GM19328 (cell line): ENCODE measurements around the gene CTDP1.
"Not testable (repeated sequence)": the region's sequence is repeated elsewhere in the genome, so short reads cannot be mapped to it uniquely, and the experiment has no call there.

Source experiments
- ATAC-seq: cut with Tn5 transposase; IDR thresholded peaks from one replicate; pipeline ENCODE4 v1.9.1; 2021; ENCODE audit warnings: mild to moderate bottlenecking, moderate library complexity; ENCODE audit not compliant: unreplicated experiment

CTDP1 gene

DNA sequence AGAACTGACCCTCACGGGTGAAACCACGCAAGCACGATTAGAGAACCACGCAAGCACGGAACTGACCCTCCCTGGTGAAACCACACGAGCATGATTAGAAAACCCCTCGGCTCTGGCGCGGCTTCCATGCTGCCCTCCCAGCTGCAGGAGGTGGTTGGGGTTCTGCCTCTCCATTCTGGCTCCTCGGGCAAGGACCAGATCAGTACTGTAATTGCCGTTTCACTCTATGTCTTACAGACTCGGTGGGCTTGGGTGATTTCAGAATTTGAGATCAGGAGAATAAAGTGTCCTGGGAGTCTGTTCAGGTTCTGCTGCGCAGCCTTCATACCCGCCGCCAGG lies 59.8 kb downstream of the CTDP1 start:
- no peak for ATAC-seq

DNA sequence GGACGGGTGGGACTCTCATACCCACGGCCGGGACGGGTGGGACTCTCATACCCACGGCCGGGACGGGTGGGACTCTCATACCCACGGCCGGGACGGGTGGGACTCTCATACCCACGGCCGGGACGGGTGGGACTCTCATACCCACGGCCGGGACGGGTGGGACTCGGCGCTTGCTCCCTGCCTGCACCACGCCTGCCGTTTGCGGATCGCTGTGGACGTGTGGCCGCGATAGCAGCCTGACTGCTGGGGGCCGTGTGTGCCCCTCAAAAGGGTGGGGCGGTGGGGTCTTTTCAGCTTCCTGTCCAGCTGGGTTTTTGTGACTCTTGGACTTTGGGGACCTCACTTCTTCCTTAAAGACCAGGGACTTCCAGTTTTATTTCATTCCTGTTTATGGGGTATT lies 60.4 kb downstream of the CTDP1 start:
- not testable (repeated sequence) for ATAC-seq

DNA sequence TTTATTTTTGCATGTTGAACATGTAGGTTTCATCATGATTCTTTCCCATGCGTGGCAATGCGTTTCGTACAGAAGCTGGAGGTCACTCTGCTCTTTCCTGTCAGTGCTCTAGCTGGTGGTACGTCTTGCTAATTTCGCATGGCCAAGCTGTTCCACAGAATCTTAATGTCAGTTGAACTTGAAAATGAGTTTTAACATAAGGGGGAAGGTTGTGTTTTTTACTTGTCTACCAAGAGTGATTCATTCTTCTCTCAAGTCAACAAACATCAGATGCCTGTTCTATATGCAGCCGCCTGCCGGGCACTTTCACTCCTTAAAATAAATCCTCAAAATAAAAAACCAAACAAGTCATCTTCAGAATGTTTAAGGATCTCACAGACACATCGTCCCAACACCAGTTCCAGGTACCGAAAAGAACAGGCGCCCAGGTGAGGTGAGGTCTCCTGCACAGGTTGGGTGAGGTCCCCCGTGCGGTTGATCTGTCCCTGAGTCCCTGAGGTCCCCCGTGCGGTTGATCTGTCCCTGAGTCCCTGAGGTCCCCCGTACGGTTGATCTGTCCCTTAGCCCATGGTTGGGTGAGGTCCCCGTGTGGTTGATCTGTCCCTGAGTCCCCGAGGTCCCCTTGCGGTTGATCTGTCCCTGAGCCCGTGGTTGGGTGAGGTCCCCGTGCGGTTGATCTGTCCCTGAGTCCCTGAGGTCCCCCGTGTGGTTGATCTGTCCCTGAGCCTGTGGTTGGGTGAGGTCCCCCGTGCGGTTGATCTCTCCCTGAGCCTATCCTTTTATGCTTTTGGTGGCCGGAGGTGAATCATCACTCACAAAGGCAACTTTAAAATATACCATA lies 61.1 kb downstream of the CTDP1 start:
- no peak for ATAC-seq

DNA sequence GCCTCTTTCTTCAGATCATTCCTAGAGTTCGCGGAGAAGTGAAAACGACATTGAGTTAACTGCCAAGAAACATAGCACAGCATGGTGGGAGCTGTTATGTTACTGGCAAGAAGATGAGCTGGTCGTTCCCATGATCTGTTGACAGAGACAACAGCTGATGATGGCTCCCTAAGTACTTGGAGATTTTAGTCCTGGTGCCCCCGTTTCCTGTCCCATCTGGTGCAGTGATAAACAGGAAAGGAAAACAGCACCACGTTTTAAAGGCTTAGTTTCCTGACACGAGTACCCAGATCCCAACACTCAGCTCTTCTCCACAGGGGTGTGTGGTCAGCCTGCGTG lies 61.7 kb downstream of the CTDP1 start:
- no peak for ATAC-seq

DNA sequence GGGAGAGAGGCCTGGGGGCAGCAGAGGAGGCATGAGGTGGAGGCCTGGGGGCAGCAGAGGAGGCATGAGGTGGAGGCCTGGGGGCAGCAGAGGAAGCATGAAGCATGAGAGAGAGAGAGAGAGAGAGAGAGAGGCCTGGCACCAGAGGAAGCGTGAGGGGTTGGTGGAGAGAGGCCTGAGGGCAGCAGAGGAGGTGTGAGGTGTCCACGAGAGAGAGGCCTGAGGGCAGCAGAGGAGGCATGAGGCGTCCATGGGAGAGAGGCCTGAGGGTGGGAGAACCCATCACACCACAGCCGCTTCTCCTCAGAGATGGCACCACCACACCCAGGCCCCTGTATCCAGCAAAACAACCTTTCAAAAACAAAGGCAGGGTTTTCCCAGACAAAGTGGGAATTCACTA lies 62.5 kb downstream of the CTDP1 start:
- no peak for ATAC-seq

DNA sequence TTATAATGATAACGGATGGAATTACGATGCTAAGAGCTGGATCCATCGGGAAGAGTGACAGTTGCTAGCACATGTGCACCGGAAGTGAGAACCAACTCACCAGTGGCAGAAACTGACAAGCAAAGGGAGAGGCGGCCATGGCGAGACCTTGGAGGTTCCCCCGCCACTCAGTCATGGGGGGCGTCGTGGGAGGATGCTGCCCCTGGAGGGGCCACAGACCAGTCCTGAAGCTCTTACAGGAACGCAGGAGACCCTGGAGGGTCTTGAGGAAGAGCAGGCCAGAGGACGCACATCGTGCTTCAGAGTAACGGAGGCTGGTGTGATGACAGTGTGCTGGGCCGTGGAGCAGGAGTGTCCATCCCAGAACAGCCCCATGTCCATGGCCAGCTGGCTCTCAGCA lies 65.0 kb downstream of the CTDP1 start:
- no peak for ATAC-seq

DNA sequence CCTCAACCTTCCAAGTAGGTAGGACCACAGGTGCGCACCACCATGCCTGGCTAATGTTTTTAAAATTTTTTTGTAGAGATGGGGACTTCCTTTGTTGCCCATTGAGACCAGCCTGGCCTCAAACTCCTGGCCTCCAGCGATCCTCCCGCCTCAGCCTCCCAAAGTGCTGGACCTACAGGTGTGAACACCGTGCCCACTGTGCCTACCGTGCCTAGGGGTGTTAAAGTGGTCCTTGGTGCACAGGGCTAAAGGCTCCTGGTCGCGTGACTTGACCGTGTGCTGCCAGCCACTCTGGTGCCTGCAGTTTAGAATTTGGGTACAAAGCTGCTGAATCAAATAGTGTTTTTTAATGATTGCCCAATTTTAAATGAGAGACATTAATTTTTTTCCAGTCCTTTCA lies 67.1 kb downstream of the CTDP1 start:
- ATAC-seq, result no peak

DNA sequence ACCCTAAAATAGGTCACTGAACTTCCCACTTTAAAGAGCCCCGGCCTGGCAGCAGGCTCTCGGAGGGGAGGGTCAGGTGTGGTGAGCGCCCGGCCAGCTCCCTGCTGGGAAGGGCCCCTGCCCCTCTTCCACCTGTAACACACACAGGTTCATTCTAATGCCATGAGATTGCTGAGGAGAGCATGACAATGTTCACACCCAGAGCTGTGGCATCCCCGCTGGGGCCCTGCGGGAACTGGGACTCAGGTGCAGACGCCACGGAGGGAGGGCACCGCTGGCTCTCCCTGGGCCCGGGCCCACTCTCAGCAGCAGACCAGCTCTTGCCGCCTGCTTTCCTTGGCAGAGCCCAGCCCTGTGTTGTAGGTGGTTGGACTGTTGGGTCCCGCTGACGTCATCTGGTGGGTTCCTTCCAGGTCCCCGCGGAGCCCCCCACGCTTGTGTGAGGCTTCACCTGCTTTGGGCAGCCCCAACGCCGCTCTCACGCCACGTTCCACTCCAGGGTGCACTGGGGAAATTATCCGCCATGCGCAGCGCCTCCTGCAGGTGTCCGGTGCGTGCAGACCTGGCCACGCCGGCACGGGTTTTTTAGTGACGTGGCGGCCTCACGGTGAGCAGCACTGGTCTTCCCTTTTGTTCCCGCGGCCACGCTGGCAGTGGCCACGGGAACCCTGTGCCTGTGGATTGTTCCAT lies 67.7 kb downstream of the CTDP1 start:
- no peak for ATAC-seq

DNA sequence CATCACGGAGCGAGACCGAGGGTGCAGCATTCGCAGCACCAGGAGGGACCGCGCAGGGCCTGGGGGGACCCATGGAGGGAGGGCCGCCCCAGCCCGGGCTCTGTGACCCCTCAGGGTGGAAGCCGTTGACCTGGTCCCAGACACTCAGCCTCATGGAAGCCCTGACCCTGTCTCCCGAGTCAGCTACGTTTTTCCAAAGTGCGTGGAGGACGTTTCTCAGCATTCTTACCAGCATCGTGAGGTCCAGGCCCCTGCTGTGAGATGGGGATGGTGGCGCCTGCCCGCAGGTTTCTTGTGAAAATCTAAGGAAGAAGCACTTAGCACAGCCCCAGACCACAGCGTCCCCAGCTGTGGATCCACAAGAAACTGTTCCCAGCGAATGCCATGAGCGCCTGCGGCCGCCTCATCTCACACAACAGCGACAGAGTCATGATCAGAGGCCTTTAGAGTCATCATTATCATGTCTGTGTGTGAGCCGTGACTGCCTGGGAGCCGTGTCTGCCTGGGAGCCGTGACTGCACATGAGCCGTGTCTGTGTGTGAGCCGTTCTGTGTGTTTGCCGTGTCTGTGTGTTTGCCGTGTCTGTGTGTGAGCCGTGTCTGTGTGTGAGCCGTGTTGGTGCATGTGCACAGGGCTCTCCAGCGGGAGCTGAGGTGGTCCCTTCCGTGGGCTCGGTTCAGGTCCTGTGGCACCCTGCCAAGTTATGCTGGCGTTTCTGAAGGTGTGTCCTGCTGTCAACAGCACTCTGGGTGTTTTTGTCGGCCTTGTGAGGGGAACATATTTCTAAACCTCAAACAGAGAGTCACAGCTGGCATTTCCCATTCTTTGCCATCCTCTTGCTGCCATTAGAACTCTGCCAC lies 68.9 kb downstream of the CTDP1 start:
- no peak for ATAC-seq

DNA sequence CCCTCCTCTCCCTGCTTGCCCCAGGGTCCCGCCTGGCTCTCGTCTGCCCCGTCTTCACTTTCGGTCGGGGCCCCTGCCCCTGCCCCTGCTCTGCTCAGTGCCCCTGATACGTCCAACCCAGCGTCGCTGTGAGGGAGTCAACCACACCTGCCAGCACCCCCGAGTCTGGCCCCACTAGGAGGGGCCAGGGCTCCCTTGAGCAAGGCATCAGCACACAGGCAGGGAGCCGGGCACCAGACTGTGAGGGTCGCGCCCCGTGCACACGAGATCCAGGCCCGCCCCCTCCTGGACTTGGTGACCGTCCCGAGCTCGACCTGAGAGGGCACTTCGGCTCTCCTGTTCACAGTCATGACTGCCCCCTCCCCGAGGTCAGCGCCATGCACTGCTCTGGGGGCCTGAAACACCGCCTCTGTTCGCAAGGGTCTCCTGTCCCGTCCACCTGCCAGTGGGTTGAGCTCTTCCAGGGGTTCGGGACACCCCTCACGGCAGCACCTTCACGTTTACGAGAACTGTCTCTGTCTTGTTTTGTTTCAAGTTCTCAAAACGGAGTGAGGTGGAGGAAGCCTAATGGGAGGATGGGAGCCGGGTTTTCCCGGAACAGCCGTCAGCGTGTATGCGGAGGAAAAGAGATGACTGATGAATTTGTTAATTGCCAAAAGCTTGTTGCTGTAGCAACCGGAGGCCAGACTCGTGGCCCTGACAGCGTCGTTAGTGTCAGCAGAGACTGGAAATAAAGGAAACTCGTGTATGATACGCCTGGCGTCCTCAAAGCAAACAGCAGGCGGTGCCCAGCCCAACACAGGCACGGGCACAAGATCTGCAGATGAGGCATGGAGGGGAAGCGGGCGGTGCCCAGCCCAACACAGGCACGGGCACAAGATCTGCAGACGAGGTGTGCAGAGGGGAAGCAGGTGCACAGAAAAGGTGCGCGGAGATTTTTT lies 69.9 kb downstream of the CTDP1 start:
- ATAC-seq, result no peak

DNA sequence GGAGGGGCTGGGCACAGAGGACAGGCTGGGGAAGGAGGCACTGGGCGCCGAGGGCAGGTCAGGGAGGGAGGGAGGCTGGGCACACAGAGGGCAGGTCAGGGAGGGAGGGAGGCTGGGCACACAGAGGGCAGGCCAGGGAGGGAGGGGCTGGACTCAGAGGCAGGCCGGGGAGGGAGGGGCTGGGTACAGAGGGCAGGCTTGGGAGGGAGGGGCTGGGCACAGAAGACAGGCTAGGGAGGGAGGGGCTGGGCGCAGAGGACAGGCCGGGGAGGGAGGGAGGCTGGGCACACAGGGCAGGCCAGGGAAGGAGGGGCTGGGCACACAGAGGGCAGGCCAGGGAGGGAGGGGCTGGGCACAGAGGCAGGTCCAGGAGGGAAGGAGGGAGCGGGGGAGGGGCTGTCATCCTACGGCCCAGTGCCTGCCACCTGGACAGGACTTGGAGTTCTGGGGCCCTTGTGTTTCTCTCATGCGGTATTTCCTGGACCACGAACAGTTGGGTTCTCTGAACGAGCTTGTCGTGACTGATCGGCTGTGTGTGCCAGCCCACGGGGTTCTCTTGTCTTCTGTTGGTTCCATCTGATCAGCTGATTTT lies 71.5 kb downstream of the CTDP1 start:
- ATAC-seq, result no peak

DNA sequence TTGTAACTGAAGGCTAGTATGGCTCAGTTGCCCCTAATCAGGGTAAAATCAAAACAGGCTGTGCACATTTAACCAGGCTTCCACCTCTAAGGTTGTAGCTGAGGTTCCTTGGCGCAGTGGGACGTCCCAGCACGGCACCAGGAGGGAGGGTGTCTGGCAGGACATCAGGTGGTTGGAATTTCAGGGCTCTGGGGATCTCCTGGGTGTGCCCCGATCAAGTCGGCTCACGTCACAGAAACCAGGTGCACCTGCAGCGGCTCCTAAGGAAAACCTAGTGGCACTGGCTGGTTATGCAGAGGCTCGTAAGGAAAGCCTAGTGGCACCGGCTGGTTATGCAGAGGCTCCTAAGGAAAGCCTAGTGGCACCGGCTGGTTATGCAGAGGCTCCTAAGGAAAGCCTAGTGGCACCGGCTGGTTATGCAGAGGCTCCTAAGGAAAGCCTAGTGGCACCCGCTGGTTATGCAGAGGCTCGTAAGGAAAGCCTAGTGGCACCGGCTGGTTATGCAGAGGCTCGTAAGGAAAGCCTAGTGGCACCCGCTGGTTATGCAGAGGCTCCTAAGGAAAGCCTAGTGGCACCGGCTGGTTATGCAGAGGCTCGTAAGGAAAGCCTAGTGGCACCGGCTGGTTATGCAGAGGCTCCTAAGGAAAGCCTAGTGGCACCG lies 72.4 kb downstream of the CTDP1 start:
- not testable (repeated sequence) for ATAC-seq

DNA sequence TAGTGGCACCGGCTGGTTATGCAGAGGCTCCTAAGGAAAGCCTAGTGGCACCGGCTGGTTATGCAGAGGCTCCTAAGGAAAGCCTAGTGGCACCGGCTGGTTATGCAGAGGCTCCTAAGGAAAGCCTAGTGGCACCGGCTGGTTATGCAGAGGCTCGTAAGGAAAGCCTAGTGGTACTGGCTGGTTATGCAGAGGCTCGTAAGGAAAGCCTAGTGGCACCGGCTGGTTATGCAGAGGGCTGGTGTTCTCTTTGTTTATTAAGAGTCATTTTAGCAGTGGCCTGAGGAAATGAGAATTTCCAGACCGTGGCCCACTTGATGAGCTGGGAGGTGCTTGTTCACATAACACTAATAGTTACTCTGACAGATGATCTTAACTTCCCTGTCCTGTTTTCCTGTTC lies 73.3 kb downstream of the CTDP1 start:
- not testable (repeated sequence) for ATAC-seq

DNA sequence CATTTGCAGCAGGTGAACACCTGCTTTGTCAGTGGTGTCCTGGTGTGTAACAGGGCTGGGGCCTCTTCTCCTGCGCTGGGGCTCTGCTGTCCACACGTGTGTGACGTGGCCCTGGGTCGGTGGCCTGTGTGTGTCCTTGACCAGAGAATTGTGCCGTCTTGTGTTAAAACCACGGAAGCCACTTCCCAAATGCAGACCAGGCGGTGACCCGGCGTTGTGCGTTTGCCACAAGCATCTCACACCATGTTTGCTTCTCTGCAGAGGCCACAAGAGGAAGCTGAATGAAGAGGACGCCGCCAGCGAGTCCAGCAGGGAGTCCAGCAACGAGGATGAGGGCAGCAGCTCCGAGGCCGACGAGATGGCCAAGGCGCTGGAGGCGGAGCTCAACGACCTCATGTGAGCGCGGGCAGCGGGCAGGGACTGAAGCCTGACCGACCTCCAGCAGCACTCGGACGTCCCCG lies 73.8 kb downstream of the CTDP1 start:
- ATAC-seq, result no peak

DNA sequence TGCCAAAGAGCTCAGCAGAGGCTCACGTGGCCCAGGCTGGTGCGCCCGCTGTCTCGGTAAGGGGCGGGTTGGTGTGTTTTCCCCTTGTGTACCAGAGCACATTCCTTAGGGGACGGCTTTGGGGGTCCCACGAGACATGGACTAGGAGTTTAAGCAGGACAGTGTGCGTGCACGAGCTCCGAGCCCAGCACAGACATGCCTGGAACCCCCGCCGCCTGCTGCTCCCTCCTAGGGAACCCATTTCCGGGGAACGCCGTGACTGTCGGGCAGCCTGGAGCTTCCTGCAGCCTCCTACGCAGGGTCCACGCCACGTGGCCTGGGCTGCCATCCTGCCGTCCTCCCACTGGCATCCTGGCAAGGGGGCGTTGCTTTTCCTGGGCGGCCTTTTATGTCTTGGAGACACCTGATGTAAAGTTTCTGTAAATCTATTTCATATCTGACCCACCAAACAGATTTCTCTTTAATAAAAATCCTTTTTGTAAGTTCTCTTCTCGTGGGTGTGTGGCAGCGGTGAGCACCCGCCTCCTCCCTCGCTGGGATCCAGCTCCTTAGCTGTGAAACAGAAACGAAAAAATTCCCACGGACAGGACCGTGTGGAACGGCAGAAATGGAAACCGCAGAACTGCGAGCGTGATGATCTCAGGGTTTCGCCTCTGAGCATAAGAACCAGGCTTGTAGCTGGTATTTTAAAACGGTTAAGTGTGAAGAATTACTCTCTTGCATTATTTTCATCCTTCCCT lies 74.6 kb downstream of the CTDP1 start:
- ATAC-seq, result no peak

DNA sequence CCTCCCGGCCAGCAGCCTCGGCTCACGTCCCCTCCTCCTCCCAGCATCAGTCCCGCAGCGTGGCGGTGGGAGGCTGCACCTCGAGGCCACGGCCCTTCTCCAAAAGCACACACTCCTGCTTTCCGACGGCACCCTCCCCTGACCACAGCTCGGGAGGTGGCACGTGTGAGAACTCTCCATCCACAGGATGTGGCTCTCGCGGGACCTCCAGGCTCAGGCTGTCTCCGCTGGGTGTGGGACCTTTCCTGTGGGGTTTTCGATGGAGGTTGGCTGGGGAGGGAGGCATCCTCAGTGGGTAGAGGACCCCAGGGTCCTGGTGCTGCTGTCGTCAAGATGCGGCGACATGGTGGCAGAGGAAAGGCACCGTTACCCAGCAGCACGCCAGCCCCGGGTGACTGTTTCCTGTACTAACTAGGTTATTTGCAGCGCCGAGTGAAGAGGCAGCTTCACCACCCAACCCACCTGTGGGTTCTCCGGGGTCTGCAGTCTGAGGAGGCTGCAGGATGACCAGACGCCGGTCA lies 75.3 kb downstream of the CTDP1 start:
- ATAC-seq, result no peak

DNA sequence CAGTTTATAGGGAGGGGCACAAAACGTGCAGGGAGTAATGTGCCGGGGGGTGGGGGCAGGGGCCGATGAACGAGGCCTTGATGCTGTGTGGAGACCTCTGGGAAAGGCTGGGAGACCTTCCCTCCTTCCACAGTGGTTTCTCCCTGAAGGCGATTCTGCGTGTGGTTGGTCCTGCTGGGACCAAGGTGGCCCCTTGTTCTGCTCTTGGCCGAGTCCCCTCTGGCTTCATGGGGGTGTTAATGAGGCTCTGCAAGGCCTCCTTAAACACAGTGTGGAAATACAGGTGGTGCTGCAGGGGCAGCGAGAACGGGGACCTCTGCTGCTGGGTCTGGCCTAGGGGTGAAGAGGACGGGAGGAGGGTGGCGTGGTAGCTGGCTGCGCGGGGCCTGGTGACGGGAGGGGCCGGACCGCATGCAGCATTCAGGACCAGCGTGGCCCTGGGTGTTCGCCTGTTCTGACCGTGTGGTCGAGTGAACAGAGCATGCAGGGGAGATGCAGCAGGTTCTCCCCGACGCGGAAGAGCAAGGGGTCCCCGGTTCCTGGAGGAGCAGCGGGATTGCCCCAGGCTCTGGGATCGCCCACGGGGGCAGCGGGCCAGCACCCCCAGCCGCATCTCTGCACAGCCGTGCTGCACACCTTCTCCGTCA lies 76.0 kb downstream of the CTDP1 start:
- no peak for ATAC-seq

DNA sequence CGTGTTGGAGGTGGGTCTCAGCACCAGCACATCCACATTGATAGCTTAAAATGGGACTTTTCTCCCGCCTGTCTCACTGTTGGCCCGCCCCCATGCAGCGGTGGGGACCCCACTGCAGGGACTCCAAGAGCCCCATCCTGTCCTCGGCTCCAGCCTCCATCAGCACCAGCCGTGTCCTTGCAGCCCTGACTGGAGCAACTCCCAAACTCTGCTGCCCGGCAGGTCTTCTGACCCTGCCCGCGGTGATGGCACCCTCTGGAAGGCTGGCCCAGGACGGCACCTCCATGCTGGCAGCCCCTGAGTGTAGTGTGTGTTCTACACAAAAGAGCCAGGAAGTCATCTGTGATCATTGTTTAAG lies 76.5 kb downstream of the CTDP1 start:
- ATAC-seq, result no peak
